Measurements from ENCODE around the gene PARP2.
"Not testable (repeated sequence)": the region's sequence is repeated elsewhere in the genome, so short reads cannot be mapped to it uniquely, and the experiment has no call there.

Gene PARP2

DNA sequence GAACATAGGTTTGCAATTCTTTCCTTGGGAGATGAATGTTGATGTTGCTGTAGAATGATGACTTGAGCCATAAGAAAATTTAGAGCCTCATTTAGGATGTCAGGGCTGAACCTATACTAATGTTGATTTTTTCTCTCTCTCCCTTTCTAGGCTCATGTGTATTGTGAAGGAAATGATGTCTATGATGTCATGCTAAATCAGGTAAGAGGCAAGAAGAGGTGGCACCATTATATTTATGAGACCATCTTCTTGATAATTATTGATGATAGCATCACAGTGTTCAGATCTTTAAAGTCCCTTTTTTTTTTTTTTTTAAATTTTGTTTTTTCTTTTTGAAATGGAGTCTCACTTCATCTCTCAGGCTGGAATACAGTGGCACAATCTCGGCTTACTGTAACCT is 3.3 kb downstream of the PARP2 start:
- DNase-seq (ENCODE audit: low read depth, low spot score) = no peak

DNA sequence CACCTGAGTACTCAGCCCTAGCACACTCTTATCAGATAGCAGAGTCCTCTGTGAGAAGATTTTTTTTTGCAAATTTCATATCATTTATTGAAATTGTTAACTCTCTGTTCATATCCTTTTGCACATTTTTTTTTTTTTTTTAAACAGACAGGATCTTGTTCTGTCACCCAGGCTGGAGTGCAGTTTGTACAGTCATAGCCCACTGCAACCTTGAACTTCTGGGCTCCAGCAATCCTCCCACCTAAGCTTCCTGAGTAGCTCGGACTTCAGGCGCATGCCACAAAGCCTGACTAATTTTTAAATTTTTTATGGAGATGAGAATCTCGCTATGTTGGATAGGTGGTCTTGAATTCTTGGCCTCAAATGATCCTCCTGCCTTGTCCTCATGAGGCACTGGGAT is 4.3 kb downstream of the PARP2 start:
- DNase-seq (ENCODE audit: low read depth, low spot score) = no peak

DNA sequence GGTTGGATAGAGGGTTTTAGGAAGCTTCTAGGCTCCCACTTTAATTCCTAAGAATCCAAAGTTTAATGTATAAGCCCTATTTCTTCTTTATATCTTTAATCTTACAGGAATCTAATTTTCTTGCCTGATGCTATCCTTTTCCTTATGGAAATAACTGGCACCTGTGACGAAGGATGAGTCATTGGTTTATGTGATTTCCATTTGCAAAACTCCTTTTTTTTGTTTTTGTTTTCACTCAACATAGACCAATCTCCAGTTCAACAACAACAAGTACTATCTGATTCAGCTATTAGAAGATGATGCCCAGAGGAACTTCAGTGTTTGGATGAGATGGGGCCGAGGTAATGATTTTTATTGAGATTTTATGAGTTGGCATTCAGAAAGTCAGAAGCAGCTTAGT is 6.8 kb downstream of the PARP2 start:
- no peak for DNase-seq (ENCODE audit: low read depth, low spot score)

DNA sequence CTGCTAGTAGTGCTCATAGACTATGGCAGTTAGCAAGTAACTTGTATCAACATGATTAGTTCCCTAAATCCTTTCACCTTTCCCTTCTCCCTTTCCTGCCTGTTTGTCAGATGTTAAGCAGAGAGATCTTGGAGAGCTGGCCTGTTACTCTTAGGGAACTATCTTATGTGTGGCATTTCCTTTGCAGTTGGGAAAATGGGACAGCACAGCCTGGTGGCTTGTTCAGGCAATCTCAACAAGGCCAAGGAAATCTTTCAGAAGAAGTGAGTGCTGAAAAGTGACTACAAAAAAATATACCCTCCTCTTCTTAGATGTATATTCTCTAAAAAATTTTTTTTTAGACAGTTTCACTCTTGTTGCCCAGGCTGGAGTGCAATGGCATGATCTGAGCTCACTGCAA is 7.4 kb downstream of the PARP2 start:
- no peak for DNase-seq (ENCODE audit: low read depth, low spot score)

DNA sequence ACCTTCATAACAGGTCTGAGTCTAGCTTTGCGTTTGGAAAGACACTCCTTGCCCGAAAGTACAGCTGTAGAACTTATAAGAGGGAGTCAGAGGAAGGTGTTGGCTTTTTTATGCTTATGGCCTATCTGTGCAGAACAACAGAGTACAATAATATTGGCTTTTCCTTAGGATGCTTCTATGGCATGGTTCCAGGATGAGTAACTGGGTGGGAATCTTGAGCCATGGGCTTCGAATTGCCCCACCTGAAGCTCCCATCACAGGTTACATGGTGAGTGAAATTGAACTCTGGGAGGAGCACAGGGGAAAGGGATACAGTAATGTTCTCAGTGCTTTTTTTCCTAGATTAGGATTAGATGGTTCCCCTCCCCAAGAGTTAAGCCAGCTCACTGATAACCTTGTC is 13.0 kb downstream of the PARP2 start:
- DNase-seq (ENCODE audit: low read depth, low spot score) = no peak

DNA sequence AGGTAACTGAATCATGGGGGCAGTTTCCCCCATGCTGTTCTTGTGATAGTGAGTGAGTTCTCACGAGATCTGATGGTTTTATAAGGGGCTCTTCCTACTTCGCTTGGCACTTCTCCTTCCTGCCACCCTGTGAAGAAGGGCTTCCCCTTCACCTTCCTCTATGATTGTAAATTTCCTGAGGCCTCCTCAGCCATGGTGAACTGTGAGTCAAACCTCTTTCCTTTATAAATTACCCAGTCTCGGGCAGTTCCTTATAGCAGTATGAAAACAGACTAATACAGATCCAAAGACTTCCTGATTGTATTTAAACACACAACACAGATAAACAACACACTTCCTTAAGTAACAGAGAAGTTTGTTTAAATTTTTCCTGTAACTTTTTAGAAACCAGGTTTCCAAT is 15.0 kb downstream of the PARP2 start:
- not testable (repeated sequence) for DNase-seq (ENCODE audit: low read depth, low spot score)

DNA sequence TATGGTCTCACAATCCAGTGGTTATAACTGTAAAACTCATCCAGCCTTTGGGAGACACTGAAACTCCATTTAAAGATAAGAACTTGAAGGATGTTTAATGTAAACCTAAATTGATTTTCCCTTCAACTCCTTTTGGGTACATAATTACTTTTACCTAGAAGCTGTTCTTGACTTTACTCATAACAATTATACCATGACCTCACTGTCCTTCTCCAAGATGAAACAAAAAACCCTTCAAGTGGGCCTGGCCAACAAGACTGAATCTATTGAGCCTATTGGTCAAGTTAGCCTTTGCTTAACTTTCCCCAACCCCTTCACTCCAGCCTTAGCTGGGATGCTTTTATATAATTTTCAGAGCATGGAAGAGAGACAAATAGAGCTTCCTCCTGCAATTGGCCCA is 22.5 kb downstream of the PARP2 start:
- no peak for DNase-seq (ENCODE audit: low read depth, low spot score)

DNA sequence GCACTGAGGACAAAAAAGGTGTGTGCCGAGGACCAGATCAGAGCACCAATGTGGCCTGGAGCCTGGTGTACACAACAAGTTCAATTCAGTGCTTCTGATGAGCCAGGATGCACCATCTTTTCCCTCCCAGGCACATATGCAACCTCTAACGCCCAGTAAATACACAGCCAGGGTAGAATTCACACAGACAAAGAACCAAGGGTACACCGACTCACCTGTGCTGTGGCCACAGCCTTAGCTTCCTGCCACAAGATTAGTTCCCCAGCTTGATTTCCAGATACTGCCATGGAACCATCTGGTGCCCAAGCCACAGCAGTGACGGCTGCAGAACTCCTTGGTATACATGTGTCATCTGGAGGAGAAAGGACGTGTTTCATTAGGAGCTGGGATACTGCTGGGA is 29.4 kb downstream of the PARP2 start:
- DNase-seq (ENCODE audit: low read depth, low spot score) = no peak

DNA sequence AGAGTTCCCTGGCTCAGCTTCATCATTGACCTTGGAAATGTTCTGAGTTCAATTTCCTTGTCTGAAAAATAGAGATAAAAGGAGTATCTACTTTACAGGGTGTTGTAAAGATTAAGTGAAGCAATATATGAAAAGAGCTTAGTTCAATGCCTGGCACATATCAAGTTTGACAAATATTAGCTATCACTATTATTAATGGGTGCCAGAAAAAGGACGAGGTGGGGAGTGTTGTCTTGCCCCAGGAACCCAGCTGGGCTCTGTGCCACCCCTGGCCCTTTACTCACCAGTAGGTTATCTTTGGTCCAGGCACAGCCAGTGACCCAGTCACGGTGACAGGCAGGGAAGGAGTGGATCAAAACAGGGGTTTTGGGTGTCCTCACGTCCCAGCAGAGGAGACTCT is 32.0 kb downstream of the PARP2 start:
- DNase-seq (ENCODE audit: low read depth, low spot score) = no peak

DNA sequence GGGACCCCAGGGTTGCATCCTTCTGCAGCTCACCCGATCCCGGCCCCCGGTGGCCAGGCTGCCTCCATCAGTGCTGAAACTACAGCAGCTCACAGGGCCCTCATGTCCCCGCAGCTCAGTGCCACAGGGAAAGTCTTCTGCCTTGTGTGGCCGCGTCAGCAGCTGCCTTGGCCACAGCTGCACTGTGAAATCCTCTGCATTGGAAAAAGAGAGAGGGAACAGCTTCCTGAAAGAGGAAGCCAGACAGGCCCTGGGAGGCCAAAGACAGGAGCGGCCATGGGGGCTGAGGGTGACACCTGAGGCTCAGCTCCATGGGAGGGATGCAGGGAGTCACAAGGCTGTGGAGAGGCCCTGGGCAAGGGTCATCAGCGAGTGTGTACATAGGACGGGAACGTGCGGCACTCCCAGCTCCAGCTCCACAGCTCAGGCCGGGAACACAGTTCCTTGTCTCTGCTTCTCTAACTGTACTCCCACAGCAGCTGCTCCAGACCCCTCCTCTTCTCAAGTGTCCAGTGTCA is 32.7 kb downstream of the PARP2 start:
- DNase-seq (ENCODE audit: low read depth, low spot score) = no peak

DNA sequence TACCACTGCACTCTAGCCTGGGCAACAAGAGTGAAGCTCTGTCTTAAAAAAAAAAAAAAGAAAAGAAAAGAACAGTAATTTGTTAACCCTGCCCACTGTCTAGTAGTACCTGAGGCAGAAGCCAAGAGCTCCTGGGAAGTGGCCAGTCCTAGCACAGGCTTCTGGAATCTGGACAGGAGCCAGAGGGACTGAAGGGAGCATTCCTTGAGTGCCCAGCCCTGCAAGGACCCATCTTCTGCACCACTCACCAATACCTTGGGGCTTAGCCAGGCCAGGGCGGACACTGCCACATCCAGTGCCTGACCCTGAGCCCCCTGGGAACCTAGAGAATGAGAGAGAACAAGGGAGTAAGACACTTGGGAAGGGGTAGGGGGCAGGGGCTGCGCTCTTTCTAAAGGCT is 33.7 kb downstream of the PARP2 start:
- no peak for DNase-seq (ENCODE audit: low read depth, low spot score)

DNA sequence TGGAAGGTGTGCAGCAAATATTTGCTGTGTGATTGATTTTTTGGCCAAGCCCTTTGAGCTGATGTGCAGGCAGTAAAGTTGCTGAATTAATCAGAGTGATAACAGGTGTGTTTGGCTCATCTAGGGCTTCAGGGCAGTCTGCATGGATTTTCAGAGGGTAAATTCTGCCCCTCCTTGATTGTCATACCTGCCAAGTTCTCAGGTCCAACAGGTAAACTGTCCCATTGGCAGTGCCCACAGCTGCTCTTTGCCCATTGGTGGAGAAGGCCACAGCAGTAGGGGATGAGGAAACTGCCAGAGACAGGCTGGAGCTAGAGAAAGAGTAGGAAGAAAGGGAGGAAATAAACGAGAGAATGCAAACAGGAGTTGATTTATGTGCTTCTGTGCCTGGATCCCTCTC is 36.3 kb downstream of the PARP2 start:
- DNase-seq (ENCODE audit: low read depth, low spot score) = no peak

DNA sequence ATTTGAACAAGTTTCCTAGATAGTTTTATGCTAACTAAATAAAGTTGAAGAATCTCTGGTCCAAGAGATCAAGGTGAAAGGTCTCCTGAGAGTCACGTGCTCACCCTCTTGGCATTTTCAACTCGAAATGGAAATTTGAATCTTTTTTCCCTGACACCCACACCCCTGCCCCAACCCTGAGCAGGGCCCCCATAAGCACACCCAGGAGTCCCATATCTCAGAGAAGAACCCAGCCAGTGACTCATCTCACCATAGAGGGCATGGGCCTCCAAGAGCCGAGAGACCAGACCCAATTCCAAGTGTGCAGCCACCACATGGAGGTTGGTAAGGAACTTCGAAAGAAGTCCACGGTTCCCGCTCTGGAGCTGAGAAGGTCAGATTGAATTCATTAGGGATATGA is 37.2 kb downstream of the PARP2 start:
- DNase-seq (ENCODE audit: low read depth, low spot score) = no peak

DNA sequence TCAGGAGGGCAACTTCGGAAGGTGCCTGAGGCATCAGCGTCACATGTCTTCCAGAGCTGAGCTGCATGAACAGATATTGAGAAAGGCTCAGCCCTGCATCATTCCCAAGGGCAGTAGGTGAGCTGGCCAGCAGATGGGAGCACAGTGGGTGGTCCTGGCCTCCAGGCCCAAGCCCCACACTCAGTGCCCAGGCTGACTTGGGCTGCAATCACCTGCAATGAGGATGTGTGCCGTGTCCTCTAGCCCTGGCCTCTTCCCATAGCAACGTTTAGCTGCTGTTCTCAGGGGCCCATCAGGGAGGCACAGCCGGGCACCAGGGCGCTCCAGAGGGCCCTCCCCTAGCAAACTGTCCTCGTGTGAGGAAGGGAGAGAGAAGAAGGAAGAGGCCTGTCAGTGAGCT is 37.9 kb downstream of the PARP2 start:
- DNase-seq (ENCODE audit: low read depth, low spot score) = no peak

DNA sequence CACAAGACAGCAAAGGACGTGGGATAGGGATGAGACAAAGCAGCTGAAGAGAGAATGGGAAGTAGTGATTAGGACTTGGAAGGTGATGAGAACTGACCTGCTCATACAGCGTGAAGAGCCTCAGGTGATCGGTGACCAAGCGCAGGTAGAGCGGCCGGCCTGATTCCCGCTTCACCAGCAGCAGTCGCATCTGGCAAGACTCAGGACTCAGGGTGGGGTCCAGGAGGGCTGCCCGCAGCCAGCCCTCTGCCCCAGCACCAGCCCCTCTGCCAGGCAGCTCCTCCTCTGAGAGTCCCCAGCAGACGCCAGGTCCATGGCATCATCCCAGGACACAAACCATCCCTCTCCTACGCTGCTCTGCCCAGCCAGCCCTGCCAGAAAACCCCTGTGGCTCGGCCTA is 39.1 kb downstream of the PARP2 start:
- no peak for DNase-seq (ENCODE audit: low read depth, low spot score)

DNA sequence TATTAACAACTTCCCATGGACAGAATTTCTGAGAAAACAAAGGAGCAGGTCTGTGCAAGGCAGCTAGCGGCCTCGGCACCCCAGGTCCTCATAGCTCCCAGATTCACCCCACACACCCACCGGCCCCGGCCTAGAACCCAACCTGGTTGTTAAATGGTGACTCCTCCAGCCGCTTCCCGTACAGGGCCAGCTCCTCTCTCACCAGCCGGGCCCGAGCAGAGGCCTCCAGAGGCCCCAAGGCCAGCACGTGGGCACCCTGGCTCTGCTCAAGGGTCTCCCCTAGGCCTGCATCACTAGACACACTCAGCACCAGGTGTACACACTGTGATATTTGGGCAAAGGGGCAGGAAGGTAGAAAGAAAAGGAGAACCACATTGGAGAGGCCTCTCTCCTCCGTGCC is 39.6 kb downstream of the PARP2 start:
- no peak for DNase-seq (ENCODE audit: low read depth, low spot score)

DNA sequence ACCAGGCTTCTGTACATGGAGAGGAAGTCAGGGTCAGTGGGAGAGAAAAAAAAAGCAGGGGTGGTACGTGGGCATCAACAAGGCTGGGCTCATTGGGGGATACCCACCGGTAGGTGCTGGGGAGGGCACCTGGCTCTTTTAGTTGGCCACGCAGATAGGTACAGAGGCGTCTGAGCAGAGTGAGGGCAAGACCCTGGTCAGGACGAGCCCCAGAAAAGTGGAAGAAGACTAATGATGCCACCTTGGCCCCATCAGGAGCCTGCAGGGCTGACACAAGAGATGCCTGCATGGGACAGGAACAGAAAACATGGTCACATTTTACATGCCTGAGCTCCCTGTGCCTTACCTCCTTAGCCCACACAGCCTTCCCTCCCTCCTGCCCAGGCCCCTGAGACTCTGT is 40.2 kb downstream of the PARP2 start:
- DNase-seq (ENCODE audit: low read depth, low spot score) = no peak

DNA sequence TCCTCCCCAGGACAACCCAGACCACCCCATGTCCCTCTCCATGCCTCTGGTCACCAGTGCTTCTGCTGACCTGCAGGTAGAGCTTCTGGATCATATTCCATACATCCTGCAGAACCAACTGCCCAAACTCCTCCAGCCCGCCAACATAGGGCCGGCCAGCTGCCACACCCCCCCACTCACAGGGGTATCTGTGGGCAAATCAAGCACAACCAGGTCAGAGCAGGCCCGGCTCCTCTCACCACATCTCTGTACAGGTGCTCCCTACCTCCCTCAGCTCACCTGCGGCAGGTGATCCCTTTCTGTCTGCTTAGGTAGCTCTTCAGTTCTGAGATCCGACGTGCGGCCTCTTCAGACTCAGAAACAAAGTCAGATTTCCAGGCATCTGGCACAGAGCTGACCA is 40.9 kb downstream of the PARP2 start:
- no peak for DNase-seq (ENCODE audit: low read depth, low spot score)

DNA sequence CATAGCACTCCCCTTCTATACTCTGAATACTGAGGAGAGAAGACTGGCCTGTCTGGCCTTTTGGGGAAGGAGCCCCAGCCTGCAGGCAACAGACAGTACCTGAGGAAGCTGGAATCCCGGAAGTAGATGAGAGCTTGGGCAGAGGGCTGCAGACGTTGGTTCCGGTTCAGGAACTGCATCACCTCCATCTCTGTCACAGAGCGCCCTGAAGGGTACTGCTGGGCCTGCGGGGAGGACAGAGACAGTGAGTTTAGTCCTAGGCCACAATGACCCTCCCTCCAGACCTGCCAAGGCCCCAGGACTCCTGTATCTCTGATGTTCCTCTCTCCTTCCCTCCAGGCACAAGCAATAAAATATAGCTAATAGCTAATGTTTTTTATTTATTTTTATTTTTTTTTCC is 41.5 kb downstream of the PARP2 start:
- no peak for DNase-seq (ENCODE audit: low read depth, low spot score)

DNA sequence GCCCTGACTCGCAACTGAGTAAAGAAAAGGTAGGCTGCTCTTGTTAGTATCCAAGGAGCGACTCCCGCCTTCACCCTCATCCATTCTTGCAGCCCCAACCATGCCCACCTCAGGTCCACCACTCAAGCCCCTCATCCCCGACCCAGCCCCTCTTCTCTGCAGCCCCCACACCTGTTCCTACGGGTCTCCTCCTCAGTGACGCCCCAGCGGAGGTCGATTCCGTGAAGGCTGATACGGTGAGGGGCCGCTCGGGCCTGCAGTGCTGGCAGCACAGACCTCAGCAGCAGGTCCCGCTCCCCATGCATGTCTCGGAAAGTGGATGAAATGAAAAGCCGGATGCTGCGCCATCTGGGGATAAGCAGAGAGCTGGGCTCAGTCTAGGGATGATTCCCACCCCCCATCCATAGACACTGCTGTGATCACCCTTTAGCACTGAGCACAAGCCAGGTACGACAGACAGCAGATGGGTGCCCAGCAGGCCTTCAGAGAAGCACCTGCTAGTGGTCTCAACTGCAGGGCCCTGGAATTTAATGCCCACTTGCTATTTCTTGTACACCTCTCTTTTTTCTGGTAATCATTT is 42.9 kb downstream of the PARP2 start:
- no peak for DNase-seq (ENCODE audit: low read depth, low spot score)

DNA sequence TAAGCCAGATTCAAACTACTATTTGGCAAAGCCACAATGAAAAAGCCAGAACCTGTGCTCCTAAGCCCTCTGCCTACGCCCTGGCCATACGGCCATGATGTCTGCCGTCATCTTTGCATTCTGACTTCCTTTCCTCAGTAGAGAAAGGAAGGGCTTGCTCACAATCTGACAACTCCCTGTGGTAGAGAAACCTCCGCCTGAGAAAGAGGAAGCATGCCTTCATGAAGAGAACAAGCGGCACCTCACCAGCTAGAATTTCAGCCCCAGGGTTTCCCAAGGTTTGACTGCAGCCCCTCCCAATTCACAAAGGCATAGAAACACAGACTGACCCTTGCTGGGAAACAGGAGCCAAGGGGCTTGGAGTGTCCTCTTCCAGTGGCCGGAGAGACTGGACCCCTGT is 44.1 kb downstream of the PARP2 start:
- no peak for DNase-seq (ENCODE audit: low read depth, low spot score)

DNA sequence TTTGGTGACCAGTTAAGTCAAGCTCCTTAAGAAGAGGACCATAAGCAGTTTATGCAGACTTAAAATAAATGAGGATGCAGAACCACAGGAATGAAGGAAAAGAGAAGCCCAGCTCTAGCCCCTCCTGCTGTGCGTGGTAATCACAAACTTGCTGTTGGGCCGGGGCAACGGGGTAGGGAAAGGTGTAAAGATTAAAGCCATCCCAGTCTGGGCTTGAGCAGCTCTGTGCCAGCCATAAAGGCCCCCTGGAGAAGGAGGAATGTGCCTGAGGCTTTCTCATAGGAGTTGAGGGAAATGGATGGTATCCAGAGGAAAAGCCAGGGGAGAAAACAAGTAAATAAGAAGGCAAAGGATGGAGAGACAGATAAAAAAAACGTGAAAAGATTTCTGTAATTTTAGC is 44.7 kb downstream of the PARP2 start:
- DNase-seq (ENCODE audit: low read depth, low spot score) = no peak

DNA sequence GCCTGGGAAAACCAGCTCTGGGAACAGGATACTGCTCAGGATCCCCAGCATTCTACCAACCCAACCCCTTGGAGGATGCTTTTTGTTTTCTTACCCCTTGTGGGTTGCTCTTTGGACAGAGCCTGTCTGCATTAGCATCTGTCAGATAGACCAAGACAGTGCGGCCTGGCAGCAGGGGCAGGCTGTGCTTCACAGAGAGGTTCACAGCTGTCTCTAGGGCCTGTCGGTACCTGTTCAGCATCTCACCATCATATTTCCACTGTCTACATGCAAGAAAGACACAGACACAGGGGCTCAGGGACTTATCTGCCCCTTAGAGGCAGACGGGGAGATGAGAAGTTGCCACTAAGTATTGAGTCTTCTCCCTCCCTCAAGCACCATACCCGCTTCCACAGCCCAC is 48.1 kb downstream of the PARP2 start:
- DNase-seq (ENCODE audit: low read depth, low spot score) = no peak

DNA sequence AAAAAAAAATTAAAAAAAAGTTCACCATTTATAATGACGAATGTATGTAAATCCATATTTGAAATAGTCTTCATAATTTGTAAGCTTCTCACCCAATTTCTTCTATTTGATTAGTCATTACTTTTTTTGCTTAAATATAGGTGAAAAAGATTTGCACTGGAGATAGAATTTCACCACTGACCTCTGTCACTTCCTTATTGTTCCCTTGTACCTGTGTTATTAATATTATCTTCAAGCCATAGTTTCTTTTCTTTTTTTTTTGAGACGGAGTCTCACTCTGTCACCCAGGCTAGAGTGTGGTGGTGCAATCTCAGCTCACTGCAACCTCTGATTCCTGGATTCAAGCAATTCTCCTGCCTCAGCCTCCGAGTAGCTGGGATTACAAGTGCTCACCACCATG is 54.1 kb downstream of the PARP2 start:
- DNase-seq (ENCODE audit: low read depth, low spot score) = no peak

DNA sequence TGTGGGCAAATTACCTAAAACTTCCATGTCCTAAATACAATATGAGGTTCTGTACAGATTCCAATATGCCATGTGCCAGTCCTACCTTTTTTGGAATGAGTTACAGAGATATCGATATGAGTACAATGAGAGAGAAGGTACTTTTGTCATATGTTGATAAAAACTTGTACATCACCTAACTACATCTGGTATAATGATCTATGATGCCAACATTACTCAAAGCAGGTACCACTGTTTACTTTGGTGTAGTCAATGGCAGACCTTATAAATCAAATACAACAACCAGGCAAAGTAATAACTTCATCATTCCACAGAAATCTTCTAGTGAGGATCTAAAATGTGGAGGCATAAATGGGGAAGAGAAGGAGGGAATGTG is 57.1 kb downstream of the PARP2 start:
- DNase-seq (ENCODE audit: low read depth, low spot score) = no peak
